Thyroid gland (tissue), 4 donors: ENCODE measurements around the gene NODAL. TPM values are rescaled to one million over a fixed set of nuclear protein-coding genes. Genes with fewer than 3 reads are reported as not detected.

Experiments
- DNase-seq, 2 donors: peaks; one replicate each; pipeline ENCODE4 v3.0.0-alpha.2; 2019
- H3K27ac ChIP-seq, 3 donors: fragments of 200-600 bp; sonication (generic); 1 replicate in 2 of 3; 2 replicates in 1 of 3; pipeline ENCODE4 v1.5.1; 2016 to 2019; ENCODE audit warnings: mild to moderate bottlenecking in 1 of 3, moderate library complexity in 1 of 3
- H3K27me3 ChIP-seq: fragments of 200-600 bp; sonication (generic); one replicate; pipeline ENCODE4 v1.5.1; 2019
- H3K36me3 ChIP-seq, 2 donors: fragments of 200-600 bp; sonication (generic); one replicate each; pipeline ENCODE4 v1.5.1; 2016 to 2019
- H3K4me1 ChIP-seq, 2 donors: fragments of 200-600 bp; sonication (generic); one replicate each; pipeline ENCODE4 v1.5.1; 2017 to 2019
- H3K4me3 ChIP-seq, 3 donors: fragments of 200-600 bp; sonication (generic); replicated peaks in 1 of 3; 1 replicate in 2 of 3; 2 replicates in 1 of 3; pipeline ENCODE4 v1.5.1; 2016; ENCODE audit warnings: mild to moderate bottlenecking in 1 of 3
- H3K9me3 ChIP-seq: fragments of 200-600 bp; sonication (generic); one replicate; pipeline ENCODE4 v1.5.1; 2017
- CTCF ChIP-seq, 6 experiments: fragments of 200-600 bp in 3 of 6; fragments of 450-650 bp in 3 of 6; sonication (generic) in 3 of 6; IDR thresholded peaks; one replicate each; pipeline ENCODE4 v1.5.1; 2016 to 2019; ENCODE audit warnings: antibody characterized with exemption in 6 of 6, mild to moderate bottlenecking in 2 of 6, inconsistent platforms in 1 of 6, moderate library complexity in 1 of 6
- POLR2A ChIP-seq, 2 donors: fragments of 450-650 bp; IDR thresholded peaks; one replicate each; pipeline ENCODE4 v1.6.1; 2017; ENCODE audit warnings: antibody characterized with exemption in 2 of 2, mild to moderate bottlenecking in 2 of 2, moderate library complexity in 1 of 2
- WGBS, 2 donors: methylation state at CpG; one replicate each; pipeline ENCODE4 v1.1.5; 2017; 5-methylcytosine and 5-hydroxymethylcytosine counted together
- intact Hi-C: fragments of 100-400 bp; cut with DNase I; formaldehyde crosslinking; loops from one replicate; pipeline ENCODE4 v1.15.1; 2023
- total RNA-seq, 4 donors: library from RNA; depleted of rRNA; stranded (reverse); fragments of >200 nt; gene quantifications; one replicate each; pipeline ENCODE4 v1.2.3, GENCODE V29; 2016

NODAL gene
- total RNA-seq, 4 donors from 2014 or later, result not detected

GRCh38 chr10:70441895-70442309 lies 421 bp upstream of the NODAL start:
- intact Hi-C loops, result no loop called here
- no peak for TF ChIP-seq CTCF (IDR thresholded peaks at IDR 0.05)
- TF ChIP-seq POLR2A (IDR thresholded peaks at IDR 0.05), result no peak
- Histone ChIP-seq H3K4me1 (peaks cover 5 to 15% of the 10 kb centered on the region in 2 donors), H3K4me3 (no peak overlapping the region), H3K27ac (no peak overlapping the region), H3K36me3 (no peaks in the 10 kb centered on the region), H3K27me3 (peaks cover 21% of the 10 kb centered on the region), H3K9me3 (no peaks in the 10 kb centered on the region)
- DNase-seq, result no peak
- WGBS, 2 donors, result 30 to 40% methylated on average over 2 to 10 of the region's 12 CpGs

GRCh38 chr10:70440296-70441160 lies 953 bp downstream of the NODAL start:
- H3K4me1 ChIP-seq, result peaks cover 5 to 15% of the 10 kb centered on the region in 2 donors

GRCh38 chr10:70437721-70438120 lies 3.8 kb downstream of the NODAL start:
- 36 to 51% methylated on average over 5 of the region's 5 CpGs for WGBS, 2 donors
- TF ChIP-seq CTCF (IDR thresholded peaks at IDR 0.05) (no peak), POLR2A (IDR thresholded peaks at IDR 0.05) (no peak)
- intact Hi-C loops, result no loop called here

More at GRCh38 chr10:70440296-70441160, 953 bp downstream of the NODAL start:
- 5 to 6% methylated on average over 31 to 40 of the region's 69 CpGs for WGBS, 2 donors
- no peaks in the 10 kb centered on the region for H3K36me3 ChIP-seq
- no peak for TF ChIP-seq POLR2A (IDR thresholded peaks at IDR 0.05)
- no peak for TF ChIP-seq CTCF (IDR thresholded peaks at IDR 0.05)
- no peak for DNase-seq
- intact Hi-C loops, result no loop called here
- H3K4me3 ChIP-seq, result peak overlapping the region in 1 of 3 donors; percentile 0
- H3K9me3 ChIP-seq, result no peaks in the 10 kb centered on the region
- peaks cover 21% of the 10 kb centered on the region for H3K27me3 ChIP-seq
- no peak overlapping the region for H3K27ac ChIP-seq

GRCh38 chr10:70435241-70436085 lies 6.0 kb downstream of the NODAL start:
- 92 to 94% methylated on average over 11 to 17 of the region's 19 CpGs for WGBS, 2 donors
- no peak overlapping the region for H3K27ac ChIP-seq
- H3K9me3 ChIP-seq, result no peaks in the 10 kb centered on the region
- intact Hi-C loops, result no loop called here
- no peaks in the 10 kb centered on the region for H3K36me3 ChIP-seq
- no peak for DNase-seq
- H3K27me3 ChIP-seq, result peaks cover 10% of the 10 kb centered on the region
- no peak for TF ChIP-seq POLR2A (IDR thresholded peaks at IDR 0.05)
- TF ChIP-seq CTCF (IDR thresholded peaks at IDR 0.05), result no peak
- peaks cover 5 to 28% of the 10 kb centered on the region in 2 donors for H3K4me1 ChIP-seq
- no peak overlapping the region for H3K4me3 ChIP-seq

More at GRCh38 chr10:70437721-70438120, 3.8 kb downstream of the NODAL start:
- H3K4me3 ChIP-seq, result no peak overlapping the region
- peaks cover 21% of the 10 kb centered on the region for H3K27me3 ChIP-seq
- no peak overlapping the region for H3K27ac ChIP-seq
- no peak for DNase-seq
- H3K4me1 ChIP-seq, result peaks cover 5 to 21% of the 10 kb centered on the region in 2 donors
- H3K36me3 ChIP-seq, result no peaks in the 10 kb centered on the region
- H3K9me3 ChIP-seq, result no peaks in the 10 kb centered on the region
